Measurements from ENCODE around the gene GRP.

GRCh38 chr18:59231114-59231513 lies 11.2 kb downstream of the GRP start:
- no peak for TF ChIP-seq POLR2A (IDR thresholded peaks at IDR 0.05; ENCODE audit: low read depth, low read length)
- no peak for TF ChIP-seq POLR2AphosphoS5 (IDR thresholded peaks at IDR 0.05; ENCODE audit: insufficient read depth, low read depth, low read length)
- no peak for TF ChIP-seq CTCF (IDR thresholded peaks at IDR 0.05; ENCODE audit: extremely low read depth in 1 of 2, insufficient read depth in 1 of 2, low read depth in 1 of 2, low read length in 2 of 2)
